HepG2 (cell line): ENCODE measurements around the gene RSL1D1.

Source experiments
- FOXA1 ChIP-seq, 2 experiments: fragments of 450-650 bp in 1 of 2; sonication (generic) in 1 of 2; formaldehyde crosslinking in 1 of 2; IDR thresholded peaks; 2 replicates each; pipeline versions ENCODE4 v1.4.0 to v1.6.1; 2016 to 2020; ENCODE audit warnings: missing genetic modification reagents in 1 of 2
- FOXK2 ChIP-seq: fragments of 450-650 bp; IDR thresholded peaks from 2 replicates; pipeline ENCODE4 v1.6.1; 2016
- FOXO1 ChIP-seq: sonication (generic); formaldehyde crosslinking; IDR thresholded peaks from 2 replicates; pipeline ENCODE4 v1.4.0; 2020; ENCODE audit warnings: missing genetic modification reagents
- MXD3 ChIP-seq: IDR thresholded peaks from 2 replicates; pipeline ENCODE4 v1.6.1; 2016; ENCODE audit warnings: mild to moderate bottlenecking, missing biosample characterization, missing genetic modification reagents
- POLR2G ChIP-seq: fragments of 200-400 bp; formaldehyde crosslinking; IDR thresholded peaks from 2 replicates; pipeline ENCODE4 v1.6.1; 2018; ENCODE audit warnings: mild to moderate bottlenecking, low read depth, low read length, moderate library complexity
- SOX6 ChIP-seq, 2 experiments: fragments of 450-650 bp in 1 of 2; sonication (generic) in 1 of 2; formaldehyde crosslinking in 1 of 2; IDR thresholded peaks; 2 replicates each; pipeline versions ENCODE4 v1.4.0 to v1.6.1; 2017 to 2020; ENCODE audit warnings: antibody characterized with exemption in 1 of 2, mild to moderate bottlenecking in 1 of 2, missing genetic modification reagents in 1 of 2
- ZFP36 ChIP-seq: fragments of 150-350 bp; IDR thresholded peaks from 2 replicates; pipeline ENCODE4 v1.6.1; 2018; ENCODE audit warnings: borderline replicate concordance, low read length, low read depth; ENCODE audit not compliant: partially characterized antibody
- ZFP90 ChIP-seq: sonication (generic); formaldehyde crosslinking; IDR thresholded peaks from 2 replicates; pipeline ENCODE4 v1.8.0; 2022; ENCODE audit warnings: missing genetic modification reagents, mild to moderate bottlenecking, inconsistent platforms, borderline replicate concordance
- TF ChIP-seq, protein P1 (sequence below): sonication (generic); formaldehyde crosslinking; IDR thresholded peaks from 2 replicates; pipeline ENCODE4 v1.5.0; 2020; ENCODE audit warnings: mild to moderate bottlenecking, missing genetic modification reagents, moderate library complexity
- TF ChIP-seq, protein P2 (sequence below): sonication (generic); formaldehyde crosslinking; IDR thresholded peaks from 2 replicates; pipeline ENCODE4 v1.4.0; 2020; ENCODE audit warnings: mild to moderate bottlenecking, missing genetic modification reagents, borderline replicate concordance
- TF ChIP-seq, protein P3 (sequence below): sonication (generic); formaldehyde crosslinking; IDR thresholded peaks from 2 replicates; pipeline ENCODE4 v1.8.0; 2023; ENCODE audit warnings: mild to moderate bottlenecking, missing genetic modification reagents

DNA sequence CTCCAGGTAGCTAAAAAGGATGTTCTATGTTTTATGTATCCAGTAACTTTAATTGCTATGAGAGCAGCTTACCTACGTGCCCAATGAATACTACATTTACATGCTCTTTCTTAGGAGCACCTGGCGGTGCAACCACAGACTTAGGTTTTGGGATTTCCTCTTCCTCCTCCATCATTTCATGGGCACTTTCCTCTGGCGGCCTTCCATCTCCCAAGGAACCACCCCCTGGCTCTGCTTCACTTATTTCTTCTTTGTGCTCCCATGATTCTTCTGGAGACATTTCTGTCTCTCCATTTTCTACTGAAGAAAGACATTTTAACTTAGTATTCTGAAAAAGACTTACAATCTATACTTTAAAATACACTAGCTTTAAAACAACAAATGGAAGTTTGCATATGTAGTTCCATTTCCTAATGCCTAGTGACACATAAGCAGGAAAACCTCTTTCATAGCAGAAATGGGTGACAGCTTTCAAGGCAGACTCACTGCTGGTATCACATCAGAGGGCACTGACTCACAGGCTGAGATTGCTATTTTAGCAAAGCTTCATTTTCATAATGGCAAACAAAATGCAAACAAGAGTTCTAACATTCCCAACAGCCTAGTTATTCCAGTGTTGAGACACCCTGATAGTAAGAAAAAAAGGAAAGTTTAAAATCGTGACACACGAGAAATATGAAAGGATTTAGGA lies 45.3 kb upstream of the RSL1D1 start:
- no peak for TF ChIP-seq SOX6 (IDR thresholded peaks at IDR 0.05)
- TF ChIP-seq SOX6 (CRISPR knock-in tag; IDR thresholded peaks at IDR 0.05), result no peak
- TF ChIP-seq, protein P1, sequence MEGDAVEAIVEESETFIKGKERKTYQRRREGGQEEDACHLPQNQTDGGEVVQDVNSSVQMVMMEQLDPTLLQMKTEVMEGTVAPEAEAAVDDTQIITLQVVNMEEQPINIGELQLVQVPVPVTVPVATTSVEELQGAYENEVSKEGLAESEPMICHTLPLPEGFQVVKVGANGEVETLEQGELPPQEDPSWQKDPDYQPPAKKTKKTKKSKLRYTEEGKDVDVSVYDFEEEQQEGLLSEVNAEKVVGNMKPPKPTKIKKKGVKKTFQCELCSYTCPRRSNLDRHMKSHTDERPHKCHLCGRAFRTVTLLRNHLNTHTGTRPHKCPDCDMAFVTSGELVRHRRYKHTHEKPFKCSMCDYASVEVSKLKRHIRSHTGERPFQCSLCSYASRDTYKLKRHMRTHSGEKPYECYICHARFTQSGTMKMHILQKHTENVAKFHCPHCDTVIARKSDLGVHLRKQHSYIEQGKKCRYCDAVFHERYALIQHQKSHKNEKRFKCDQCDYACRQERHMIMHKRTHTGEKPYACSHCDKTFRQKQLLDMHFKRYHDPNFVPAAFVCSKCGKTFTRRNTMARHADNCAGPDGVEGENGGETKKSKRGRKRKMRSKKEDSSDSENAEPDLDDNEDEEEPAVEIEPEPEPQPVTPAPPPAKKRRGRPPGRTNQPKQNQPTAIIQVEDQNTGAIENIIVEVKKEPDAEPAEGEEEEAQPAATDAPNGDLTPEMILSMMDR (CRISPR knock-in tag), result no peak
- TF ChIP-seq, protein P2, sequence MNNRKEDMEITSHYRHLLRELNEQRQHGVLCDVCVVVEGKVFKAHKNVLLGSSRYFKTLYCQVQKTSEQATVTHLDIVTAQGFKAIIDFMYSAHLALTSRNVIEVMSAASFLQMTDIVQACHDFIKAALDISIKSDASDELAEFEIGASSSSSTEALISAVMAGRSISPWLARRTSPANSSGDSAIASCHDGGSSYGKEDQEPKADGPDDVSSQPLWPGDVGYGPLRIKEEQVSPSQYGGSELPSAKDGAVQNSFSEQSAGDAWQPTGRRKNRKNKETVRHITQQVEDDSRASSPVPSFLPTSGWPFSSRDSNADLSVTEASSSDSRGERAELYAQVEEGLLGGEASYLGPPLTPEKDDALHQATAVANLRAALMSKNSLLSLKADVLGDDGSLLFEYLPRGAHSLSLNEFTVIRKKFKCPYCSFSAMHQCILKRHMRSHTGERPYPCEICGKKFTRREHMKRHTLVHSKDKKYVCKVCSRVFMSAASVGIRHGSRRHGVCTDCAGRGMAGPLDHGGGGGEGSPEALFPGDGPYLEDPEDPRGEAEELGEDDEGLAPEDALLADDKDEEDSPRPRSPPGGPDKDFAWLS (CRISPR knock-in tag), result no peak
- no peak for TF ChIP-seq ZFP36
- TF ChIP-seq, protein P3, sequence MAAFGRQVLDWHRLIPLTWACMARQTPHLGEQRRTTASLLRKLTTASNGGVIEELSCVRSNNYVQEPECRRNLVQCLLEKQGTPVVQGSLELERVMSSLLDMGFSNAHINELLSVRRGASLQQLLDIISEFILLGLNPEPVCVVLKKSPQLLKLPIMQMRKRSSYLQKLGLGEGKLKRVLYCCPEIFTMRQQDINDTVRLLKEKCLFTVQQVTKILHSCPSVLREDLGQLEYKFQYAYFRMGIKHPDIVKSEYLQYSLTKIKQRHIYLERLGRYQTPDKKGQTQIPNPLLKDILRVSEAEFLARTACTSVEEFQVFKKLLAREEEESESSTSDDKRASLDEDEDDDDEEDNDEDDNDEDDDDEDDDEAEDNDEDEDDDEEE, result no peak
- no peak for TF ChIP-seq MXD3 (CRISPR knock-in tag)
- TF ChIP-seq FOXO1 (CRISPR knock-in tag), result no peak
- no peak for TF ChIP-seq FOXK2
- TF ChIP-seq FOXA1 (IDR thresholded peaks at IDR 0.05), result no peak
- TF ChIP-seq FOXA1 (CRISPR knock-in tag; IDR thresholded peaks at IDR 0.05), result no peak
- no peak for TF ChIP-seq POLR2G
- no peak for TF ChIP-seq ZFP90 (CRISPR knock-in tag)
